Stomach (tissue), 4 donors: ENCODE measurements around the gene ZC3H15.

ENCODE experiments used
- EP300 ChIP-seq: sonication (generic); formaldehyde crosslinking; IDR thresholded peaks from one replicate; pipeline ENCODE4 v1.6.1; 2017; ENCODE audit warnings: antibody characterized with exemption
- POLR2A ChIP-seq, 4 donors: fragments of 450-650 bp; IDR thresholded peaks; one replicate each; pipeline ENCODE4 v1.6.1; 2016; ENCODE audit warnings: antibody characterized with exemption in 4 of 4, control low read depth in 2 of 4, mild to moderate bottlenecking in 1 of 4, moderate library complexity in 1 of 4
- POLR2AphosphoS5 ChIP-seq, 3 donors: sonication (generic); formaldehyde crosslinking; IDR thresholded peaks; one replicate each; pipeline ENCODE4 v1.6.1; 2016; ENCODE audit warnings: antibody characterized with exemption in 3 of 3
- TF ChIP-seq, protein P1 (sequence below), 7 experiments: fragments of 450-650 bp in 4 of 7; fragments of 200-600 bp in 3 of 7; sonication (generic) in 3 of 7; IDR thresholded peaks; one replicate each; pipeline ENCODE4 v1.5.1; 2016 to 2019; ENCODE audit warnings: antibody characterized with exemption in 7 of 7, control low read depth in 2 of 7, mild to moderate bottlenecking in 1 of 7

DNA sequence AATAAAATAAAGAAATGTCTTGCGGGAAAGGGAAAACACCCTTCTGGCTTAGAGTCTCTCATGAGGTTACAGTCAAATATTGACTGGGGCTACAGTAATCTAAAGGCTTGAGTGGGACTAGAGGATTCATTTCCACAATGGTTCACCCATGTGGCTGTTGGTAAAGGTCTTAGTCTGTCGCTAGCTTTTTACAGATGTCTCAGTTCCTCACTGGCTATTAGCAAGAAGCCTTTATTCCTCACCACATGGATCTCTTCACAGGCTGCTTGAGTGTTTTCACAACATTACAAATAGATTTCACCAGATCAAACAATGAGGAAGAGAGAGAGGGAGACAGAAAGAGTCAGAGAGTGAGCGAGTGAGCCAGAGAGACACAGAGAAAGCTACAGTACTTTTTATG lies 8.3 kb upstream of the ZC3H15 start:
- TF ChIP-seq, protein P1, sequence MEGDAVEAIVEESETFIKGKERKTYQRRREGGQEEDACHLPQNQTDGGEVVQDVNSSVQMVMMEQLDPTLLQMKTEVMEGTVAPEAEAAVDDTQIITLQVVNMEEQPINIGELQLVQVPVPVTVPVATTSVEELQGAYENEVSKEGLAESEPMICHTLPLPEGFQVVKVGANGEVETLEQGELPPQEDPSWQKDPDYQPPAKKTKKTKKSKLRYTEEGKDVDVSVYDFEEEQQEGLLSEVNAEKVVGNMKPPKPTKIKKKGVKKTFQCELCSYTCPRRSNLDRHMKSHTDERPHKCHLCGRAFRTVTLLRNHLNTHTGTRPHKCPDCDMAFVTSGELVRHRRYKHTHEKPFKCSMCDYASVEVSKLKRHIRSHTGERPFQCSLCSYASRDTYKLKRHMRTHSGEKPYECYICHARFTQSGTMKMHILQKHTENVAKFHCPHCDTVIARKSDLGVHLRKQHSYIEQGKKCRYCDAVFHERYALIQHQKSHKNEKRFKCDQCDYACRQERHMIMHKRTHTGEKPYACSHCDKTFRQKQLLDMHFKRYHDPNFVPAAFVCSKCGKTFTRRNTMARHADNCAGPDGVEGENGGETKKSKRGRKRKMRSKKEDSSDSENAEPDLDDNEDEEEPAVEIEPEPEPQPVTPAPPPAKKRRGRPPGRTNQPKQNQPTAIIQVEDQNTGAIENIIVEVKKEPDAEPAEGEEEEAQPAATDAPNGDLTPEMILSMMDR (IDR thresholded peaks at IDR 0.05): no peak
- TF ChIP-seq EP300: no peak
- no peak for TF ChIP-seq POLR2A (IDR thresholded peaks at IDR 0.05)
- no peak for TF ChIP-seq POLR2AphosphoS5 (IDR thresholded peaks at IDR 0.05)
